HCT116 (cell line): ENCODE measurements around the gene ATP13A3. TPM values are rescaled to one million over a fixed set of nuclear protein-coding genes. Genes with fewer than 3 reads are reported as not detected.

Experiments
- ATAC-seq: fragments of 200-7000 bp; cut with Tn5 transposase; 2 replicates; pipeline ENCODE4 v1.9.1; 2020; ENCODE audit warnings: mild to moderate bottlenecking, moderate library complexity
- BruUV-seq: library from RNA; stranded (reverse); fragments of 400-500 nt; replicated peaks from 2 replicates; lab custom pipeline; 2021; lab: Mats Ljungman, UMichigan
- CTCF ChIA-PET: fragments of 300-600 bp; sonication (Branson Sonifier 250); formaldehyde crosslinking; loops from one replicate; lab custom pipeline; 2021; ENCODE audit warnings: antibody characterized with exemption; lab: Charles Lee
- POLR2A ChIA-PET: fragments of 300-600, 350-600 bp; sonication (Branson Sonifier 250); formaldehyde crosslinking; loops from one replicate; lab custom pipeline; 2021; ENCODE audit warnings: antibody characterized with exemption; lab: Charles Lee
- RAD21 ChIA-PET, 2 experiments: fragments of 300-600 bp; sonication (Branson Sonifier 250); formaldehyde crosslinking; loops; one replicate each; lab custom pipeline; 2023; ENCODE audit warnings: low total read pairs in 2 of 2; ENCODE audit not compliant: uncharacterized antibody in 2 of 2, unreplicated experiment in 2 of 2, low non-redundant PET in 1 of 2; lab: Charles Lee
- DNase-seq: peaks from one replicate; pipeline ENCODE4 v3.0.0-alpha.2; 2010; ENCODE audit warnings: low read depth, low spot score
- H2AFZ ChIP-seq: fragments of 200-600 bp; shearing (Covaris generic), sonication (generic); 2 replicates; pipeline ENCODE4 v1.6.1; 2017; ENCODE audit warnings: low read depth, mixed run types, mixed read lengths, antibody characterized with exemption, low read length; ENCODE audit not compliant: poor library complexity, severe bottlenecking
- H3K27ac ChIP-seq: 2 replicates; pipeline ENCODE4 v1.5.1; 2012; ENCODE audit warnings: low read depth, low read length
- H3K27me3 ChIP-seq: fragments of 200-600 bp; sonication (generic); 2 replicates; pipeline ENCODE4 v1.6.1; 2016; ENCODE audit warnings: mixed run types, low read length, mixed read lengths; ENCODE audit not compliant: insufficient read depth
- H3K36me3 ChIP-seq, 2 experiments: fragments of 200-500 bp in 1 of 2; fragments of 200-600 bp in 1 of 2; sonication (Bioruptor generic) in 1 of 2; sonication (generic) in 1 of 2; 2 replicates each; pipeline versions ENCODE4 v1.5.1 to v1.6.1; 2014 to 2016; ENCODE audit warnings: low read length in 2 of 2, inconsistent platforms in 1 of 2, mixed read lengths in 1 of 2, mixed run types in 1 of 2; ENCODE audit not compliant: insufficient read depth in 2 of 2, control insufficient read depth in 1 of 2
- H3K4me1 ChIP-seq, 2 experiments: fragments of 200-600 bp in 1 of 2; sonication (generic) in 1 of 2; 2 replicates each; pipeline versions ENCODE4 v1.5.1 to v1.6.1; 2012 to 2017; ENCODE audit warnings: low read length in 2 of 2, inconsistent platforms in 1 of 2, mild to moderate bottlenecking in 1 of 2, mixed read lengths in 1 of 2, mixed run types in 1 of 2, moderate library complexity in 1 of 2; ENCODE audit not compliant: insufficient read depth in 2 of 2, control insufficient read depth in 1 of 2
- H3K4me2 ChIP-seq: fragments of 200-600 bp; sonication (generic); 2 replicates; pipeline ENCODE4 v1.6.1; 2017; ENCODE audit warnings: mixed run types, low read length, mixed read lengths
- H3K4me3 ChIP-seq, 2 experiments: fragments of 200-600 bp in 1 of 2; sonication (generic) in 1 of 2; replicated peaks in 1 of 2; 2 replicates each; pipeline ENCODE4 v1.5.1; 2011 to 2016; ENCODE audit warnings: low read length in 2 of 2, control low read depth in 1 of 2, low read depth in 1 of 2, mild to moderate bottlenecking in 1 of 2, mixed read lengths in 1 of 2, mixed run types in 1 of 2
- H3K79me2 ChIP-seq: fragments of 200-600 bp; sonication (generic); 2 replicates; pipeline ENCODE4 v1.6.1; 2017; ENCODE audit warnings: mild to moderate bottlenecking, mixed run types, low read length, moderate library complexity, mixed read lengths; ENCODE audit not compliant: insufficient read depth
- H3K9ac ChIP-seq: fragments of 200-600 bp; sonication (generic); 2 replicates; pipeline ENCODE4 v1.6.1; 2016; ENCODE audit warnings: low read length, mixed read lengths
- H3K9me2 ChIP-seq: fragments of 200-600 bp; sonication (generic), shearing (Covaris generic); 2 replicates; pipeline ENCODE4 v1.6.1; 2017; ENCODE audit warnings: mixed run types, mild to moderate bottlenecking, moderate library complexity; ENCODE audit not compliant: insufficient read depth
- H3K9me3 ChIP-seq, 2 experiments: fragments of 200-500 bp in 1 of 2; fragments of 200-600 bp in 1 of 2; sonication (Bioruptor generic) in 1 of 2; sonication (generic) in 1 of 2; 2 replicates each; pipeline ENCODE4 v1.6.1; 2014 to 2017; ENCODE audit warnings: low read length in 2 of 2, mixed read lengths in 2 of 2, inconsistent platforms in 1 of 2, low read depth in 1 of 2, mild to moderate bottlenecking in 1 of 2, mixed run types in 1 of 2, moderate library complexity in 1 of 2; ENCODE audit not compliant: control insufficient read depth in 1 of 2, insufficient read depth in 1 of 2
- H4K20me1 ChIP-seq: fragments of 200-600 bp; sonication (generic), shearing (Covaris generic); 2 replicates; pipeline ENCODE4 v1.6.1; 2017; ENCODE audit warnings: mixed run types, mild to moderate bottlenecking, moderate library complexity; ENCODE audit not compliant: insufficient read depth
- CBX3 ChIP-seq: IDR thresholded peaks from 2 replicates; pipeline ENCODE4 v1.6.1; 2012; ENCODE audit warnings: low read depth
- CEBPB ChIP-seq: IDR thresholded peaks from 2 replicates; pipeline ENCODE4 v1.6.1; 2012; ENCODE audit warnings: low read depth
- EGR1 ChIP-seq: IDR thresholded peaks from 2 replicates; pipeline ENCODE4 v1.6.1; 2012; ENCODE audit warnings: low read depth
- ELF1 ChIP-seq: IDR thresholded peaks from 2 replicates; pipeline ENCODE4 v1.6.1; 2012; ENCODE audit warnings: low read depth, borderline replicate concordance
- EZH2phosphoT487 ChIP-seq: fragments of 200-600 bp; IDR thresholded peaks from 2 replicates; pipeline ENCODE4 v1.6.1; 2018; ENCODE audit warnings: antibody characterized with exemption, borderline replicate concordance
- FOSL1 ChIP-seq: IDR thresholded peaks from 2 replicates; pipeline ENCODE4 v1.6.1; 2012; ENCODE audit warnings: low read depth
- JUND ChIP-seq: IDR thresholded peaks from 2 replicates; pipeline ENCODE4 v1.6.1; 2012
- POLR2A ChIP-seq: IDR thresholded peaks from 2 replicates; pipeline ENCODE4 v1.7.0; 2011; ENCODE audit warnings: borderline replicate concordance; ENCODE audit not compliant: insufficient read depth, insufficient read length; ENCODE audit errors: extremely low read depth
- SIN3A ChIP-seq: IDR thresholded peaks from 2 replicates; pipeline ENCODE4 v1.6.1; 2012; ENCODE audit warnings: low read depth
- TCF7L2 ChIP-seq: IDR thresholded peaks from 2 replicates; pipeline ENCODE4 v1.7.0; 2011; ENCODE audit warnings: borderline replicate concordance, inconsistent platforms; ENCODE audit not compliant: insufficient read depth, insufficient read length; ENCODE audit errors: extremely low read depth
- intact Hi-C: fragments of 100-400 bp; cut with micrococcal nuclease; formaldehyde crosslinking; loops from 2 replicates; pipeline ENCODE4 v1.10.0; 2022
- total RNA-seq: library from RNA; stranded (reverse); gene quantifications from one replicate; pipeline ENCODE4 v1.2.1, GENCODE V29; 2021; ENCODE audit not compliant: unreplicated experiment
- TF ChIP-seq, protein P1 (sequence below): IDR thresholded peaks from 2 replicates; pipeline ENCODE4 v1.6.1; 2011; ENCODE audit warnings: mild to moderate bottlenecking, low read length, moderate library complexity; ENCODE audit not compliant: insufficient replicate concordance; ENCODE audit errors: extremely low read depth

Gene ATP13A3
- total RNA-seq, 1 experiment from 2014 or later, result 139 TPM

DNA sequence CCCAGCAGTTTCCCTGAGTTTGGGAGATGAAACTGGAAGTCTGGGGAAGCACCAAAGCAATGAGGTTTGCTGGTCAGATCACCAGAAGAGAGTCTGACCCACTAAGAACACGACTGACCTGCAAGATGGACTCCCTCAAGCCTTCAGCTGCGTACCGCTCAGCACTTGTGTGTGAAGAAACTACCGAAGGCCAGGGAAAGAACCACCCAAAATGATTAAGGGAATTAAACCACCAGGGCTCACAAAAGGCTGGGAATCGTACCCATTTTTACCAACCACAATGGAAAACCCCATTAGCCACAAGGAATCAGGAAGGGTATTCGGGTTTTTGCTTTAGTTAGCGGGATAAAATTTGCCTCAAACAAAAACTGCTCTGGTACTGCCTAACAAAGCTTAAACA, 21.6 kb downstream of the ATP13A3 start (continued):
- TF ChIP-seq, protein P1, sequence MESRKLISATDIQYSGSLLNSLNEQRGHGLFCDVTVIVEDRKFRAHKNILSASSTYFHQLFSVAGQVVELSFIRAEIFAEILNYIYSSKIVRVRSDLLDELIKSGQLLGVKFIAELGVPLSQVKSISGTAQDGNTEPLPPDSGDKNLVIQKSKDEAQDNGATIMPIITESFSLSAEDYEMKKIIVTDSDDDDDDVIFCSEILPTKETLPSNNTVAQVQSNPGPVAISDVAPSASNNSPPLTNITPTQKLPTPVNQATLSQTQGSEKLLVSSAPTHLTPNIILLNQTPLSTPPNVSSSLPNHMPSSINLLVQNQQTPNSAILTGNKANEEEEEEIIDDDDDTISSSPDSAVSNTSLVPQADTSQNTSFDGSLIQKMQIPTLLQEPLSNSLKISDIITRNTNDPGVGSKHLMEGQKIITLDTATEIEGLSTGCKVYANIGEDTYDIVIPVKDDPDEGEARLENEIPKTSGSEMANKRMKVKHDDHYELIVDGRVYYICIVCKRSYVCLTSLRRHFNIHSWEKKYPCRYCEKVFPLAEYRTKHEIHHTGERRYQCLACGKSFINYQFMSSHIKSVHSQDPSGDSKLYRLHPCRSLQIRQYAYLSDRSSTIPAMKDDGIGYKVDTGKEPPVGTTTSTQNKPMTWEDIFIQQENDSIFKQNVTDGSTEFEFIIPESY, result no peak
- TF ChIP-seq EZH2phosphoT487 (no peak), ELF1 (no peak), CBX3 (no peak)
- TF ChIP-seq, all 23 proteins: peak for 0

DNA sequence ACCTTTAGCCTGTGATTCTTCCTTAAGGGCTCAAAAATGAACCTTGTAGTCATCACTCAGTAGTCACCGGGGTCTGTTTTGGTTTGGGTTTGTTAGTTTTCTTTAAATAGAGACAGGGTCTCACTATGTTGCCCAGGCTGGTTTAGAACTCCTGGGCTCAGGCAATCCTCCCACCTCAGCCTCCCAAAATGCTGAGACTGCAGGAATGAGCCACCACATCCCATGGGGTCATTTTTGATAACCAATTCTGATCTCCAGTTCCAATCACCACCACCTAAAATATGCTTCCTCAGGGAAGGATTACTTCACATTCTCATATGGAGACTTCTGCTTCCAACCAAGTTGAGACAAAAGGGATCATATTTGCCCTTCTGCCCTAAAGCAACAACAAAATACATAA, 22.1 kb downstream of the ATP13A3 start:
- no peak overlapping the region for H3K27ac ChIP-seq
- no peaks in the 10 kb centered on the region for H3K4me1 ChIP-seq
- H3K9me3 ChIP-seq, result no peaks in the 10 kb centered on the region
- BruUV-seq, result no TSS peak
- H3K36me3 ChIP-seq, result peaks cover 4% of the 10 kb centered on the region in 2 experiments; a peak in 2 of 4 replicates
- ATAC-seq (no peak), DNase-seq (no peak)
- ChIA-PET RAD21 (no interaction called here), POLR2A (no interaction called here), CTCF (no interaction called here)
- H3K4me2 ChIP-seq, result no peak overlapping the region
- peaks cover 8% of the 10 kb centered on the region; the same call in 1 of the 2 replicates for H4K20me1 ChIP-seq
- H3K79me2 ChIP-seq, result peaks cover 99% of the 10 kb centered on the region
- TF ChIP-seq JUND (no peak), CEBPB (no peak), FOSL1 (no peak), EGR1 (no peak), TCF7L2 (no peak), SIN3A (no peak), POLR2A (no peak)
- no peak overlapping the region for H3K4me3 ChIP-seq
- H2AFZ ChIP-seq, result no peak overlapping the region
- intact Hi-C loops, result no loop called here
- H3K27me3 ChIP-seq, result no peaks in the 10 kb centered on the region
- no peak overlapping the region for H3K9ac ChIP-seq
- H3K9me2 ChIP-seq, result no peaks in the 10 kb centered on the region
